ENCODE data around the gene KRT6C.

KRT6C gene

GRCh38 chr12:52464897-52465296 is 8.7 kb downstream of the KRT6C start:
- H3K27me3 ChIP-seq (ENCODE audit: low read depth, low read length), result peaks cover 29% of the 10 kb centered on the region
- no peak overlapping the region for H3K4me2 ChIP-seq (ENCODE audit: low read length)
- TF ChIP-seq CTCF (IDR thresholded peaks at IDR 0.05; ENCODE audit: low read depth, low read length) (no peak), EZH2phosphoT487 (IDR thresholded peaks at IDR 0.05; ENCODE audit: low read depth) (no peak)
- no peak overlapping the region for H2AFZ ChIP-seq (ENCODE audit: low read depth, low read length)
- H3K4me1 ChIP-seq (ENCODE audit: low read length), result no peaks in the 10 kb centered on the region
- H3K9ac ChIP-seq (ENCODE audit: low read length), result no peak overlapping the region
- no peaks in the 10 kb centered on the region for H4K20me1 ChIP-seq (ENCODE audit: insufficient read depth, low read length)
- H3K79me2 ChIP-seq (ENCODE audit: low read length), result no peaks in the 10 kb centered on the region
- no peaks in the 10 kb centered on the region for H3K36me3 ChIP-seq (replicated peaks; ENCODE audit: low read depth, low read length)
- H3K4me3 ChIP-seq (ENCODE audit: low read length), result no peak overlapping the region
- no peaks in the 10 kb centered on the region for H3K9me3 ChIP-seq (ENCODE audit: insufficient read depth, low read length)
- H3K27ac ChIP-seq (ENCODE audit: low read length), result no peak overlapping the region

- Histone ChIP-seq H3K4me1 (ENCODE audit: low read length) (no peaks in the 10 kb centered on the region), H2AFZ (ENCODE audit: low read depth, low read length) (no peak overlapping the region), H3K4me3 (ENCODE audit: low read length) (no peak overlapping the region), H3K9ac (ENCODE audit: low read length) (no peak overlapping the region), H3K27ac (ENCODE audit: low read length) (no peak overlapping the region), H3K9me3 (ENCODE audit: insufficient read depth, low read length) (no peaks in the 10 kb centered on the region), H3K27me3 (ENCODE audit: low read depth, low read length) (peaks cover 32% of the 10 kb centered on the region), H3K4me2 (ENCODE audit: low read length) (no peak overlapping the region), H3K36me3 (replicated peaks; ENCODE audit: low read depth, low read length) (no peaks in the 10 kb centered on the region), H3K79me2 (ENCODE audit: low read length) (no peaks in the 10 kb centered on the region), H4K20me1 (ENCODE audit: insufficient read depth, low read length) (no peaks in the 10 kb centered on the region)
- no peak for TF ChIP-seq CTCF (IDR thresholded peaks at IDR 0.05; ENCODE audit: low read depth, low read length)
- no peak for TF ChIP-seq EZH2phosphoT487 (IDR thresholded peaks at IDR 0.05; ENCODE audit: low read depth)
Observed at GRCh38 chr12:52461693-52462092, 11.9 kb downstream of the KRT6C start.

- H3K79me2 ChIP-seq (ENCODE audit: low read length), result no peaks in the 10 kb centered on the region
- no peak overlapping the region for H3K4me2 ChIP-seq (ENCODE audit: low read length)
- no peak overlapping the region for H2AFZ ChIP-seq (ENCODE audit: low read depth, low read length)
- H3K27me3 ChIP-seq (ENCODE audit: low read depth, low read length), result peaks cover 30% of the 10 kb centered on the region
- TF ChIP-seq CTCF (IDR thresholded peaks at IDR 0.05; ENCODE audit: low read depth, low read length), result no peak
- no peak for TF ChIP-seq EZH2phosphoT487 (IDR thresholded peaks at IDR 0.05; ENCODE audit: low read depth)
- H3K27ac ChIP-seq (ENCODE audit: low read length), result no peak overlapping the region
- H3K9me3 ChIP-seq (ENCODE audit: insufficient read depth, low read length), result no peaks in the 10 kb centered on the region
- no peak overlapping the region for H3K4me3 ChIP-seq (ENCODE audit: low read length)
- no peaks in the 10 kb centered on the region for H4K20me1 ChIP-seq (ENCODE audit: insufficient read depth, low read length)
- no peak overlapping the region for H3K9ac ChIP-seq (ENCODE audit: low read length)
- H3K4me1 ChIP-seq (ENCODE audit: low read length), result no peaks in the 10 kb centered on the region
- no peaks in the 10 kb centered on the region for H3K36me3 ChIP-seq (replicated peaks; ENCODE audit: low read depth, low read length)
Observed at GRCh38 chr12:52458861-52459260, 14.7 kb downstream of the KRT6C start.

GRCh38 chr12:52455821-52456220 is 17.8 kb downstream of the KRT6C start:
- H3K79me2 ChIP-seq (ENCODE audit: low read length), result no peaks in the 10 kb centered on the region
- H3K27ac ChIP-seq (ENCODE audit: low read length), result no peak overlapping the region
- H3K9me3 ChIP-seq (ENCODE audit: insufficient read depth, low read length), result no peaks in the 10 kb centered on the region
- H3K9ac ChIP-seq (ENCODE audit: low read length), result no peak overlapping the region
- H3K36me3 ChIP-seq (replicated peaks; ENCODE audit: low read depth, low read length), result no peaks in the 10 kb centered on the region
- TF ChIP-seq CTCF (IDR thresholded peaks at IDR 0.05; ENCODE audit: low read depth, low read length) (no peak), EZH2phosphoT487 (IDR thresholded peaks at IDR 0.05; ENCODE audit: low read depth) (no peak)
- no peak overlapping the region for H2AFZ ChIP-seq (ENCODE audit: low read depth, low read length)
- H3K4me1 ChIP-seq (ENCODE audit: low read length), result no peaks in the 10 kb centered on the region
- peaks cover 18% of the 10 kb centered on the region for H3K27me3 ChIP-seq (ENCODE audit: low read depth, low read length)
- H3K4me2 ChIP-seq (ENCODE audit: low read length), result no peak overlapping the region
- H3K4me3 ChIP-seq (ENCODE audit: low read length), result no peak overlapping the region
- H4K20me1 ChIP-seq (ENCODE audit: insufficient read depth, low read length), result no peaks in the 10 kb centered on the region

Measured in OCI-LY3 (cell line).